ENCODE results near the gene PCDHGC4.

DNA sequence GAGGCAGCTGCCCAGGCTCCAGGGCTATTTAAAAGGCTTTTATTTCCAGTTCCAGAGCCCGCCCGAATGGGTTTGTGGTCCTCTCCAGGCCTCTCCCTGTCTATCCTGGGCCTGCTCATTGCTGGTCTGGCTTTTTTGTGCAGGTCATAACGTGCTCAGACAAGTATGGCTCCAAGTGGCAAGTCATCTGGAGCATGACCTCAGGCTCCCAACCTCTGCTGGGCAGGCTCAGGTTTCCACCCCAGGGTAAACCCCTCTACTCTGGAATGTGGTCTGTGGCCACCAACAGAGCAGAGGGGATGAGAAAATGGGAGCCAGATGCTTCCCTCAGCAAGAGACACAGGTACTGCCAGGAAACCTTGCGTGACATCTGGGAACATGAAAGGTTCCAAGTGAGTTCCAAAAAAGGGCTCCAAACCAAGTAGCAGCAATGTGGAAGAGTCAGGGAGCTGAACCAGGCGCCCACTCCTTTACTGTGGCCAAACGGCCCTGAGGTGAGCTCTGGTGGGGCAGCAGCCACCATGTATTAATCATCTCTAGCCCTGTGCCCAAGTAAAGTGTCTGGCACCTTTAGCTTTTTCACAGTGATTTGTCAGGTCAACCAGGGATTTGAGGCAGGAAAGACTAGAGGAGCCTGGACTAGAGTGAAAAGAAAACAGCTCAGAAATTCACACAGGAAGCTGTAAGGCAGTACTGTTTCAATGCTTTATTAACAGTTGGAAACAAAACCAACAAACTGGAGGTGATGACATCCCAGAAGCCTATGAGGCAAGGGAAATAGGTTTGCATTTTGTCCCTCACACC, 29.7 kb downstream of the PCDHGC4 start:
- TF ChIP-seq POLR2A (IDR thresholded peaks at IDR 0.05; ENCODE audit: low read length) (no peak), GATA1 (IDR thresholded peaks at IDR 0.05; ENCODE audit: low read depth, low read length) (no peak)
